HG02852 (cell line): ENCODE data around the gene TMEM240.
"Not testable (repeated sequence)": the region's sequence is repeated elsewhere in the genome, so short reads cannot be mapped to it uniquely, and the experiment has no call there.

Experiments
- ATAC-seq: cut with Tn5 transposase; IDR thresholded peaks from one replicate; pipeline ENCODE4 v1.9.1; 2021; ENCODE audit warnings: mild to moderate bottlenecking, moderate library complexity; ENCODE audit not compliant: unreplicated experiment

TMEM240 gene

DNA sequence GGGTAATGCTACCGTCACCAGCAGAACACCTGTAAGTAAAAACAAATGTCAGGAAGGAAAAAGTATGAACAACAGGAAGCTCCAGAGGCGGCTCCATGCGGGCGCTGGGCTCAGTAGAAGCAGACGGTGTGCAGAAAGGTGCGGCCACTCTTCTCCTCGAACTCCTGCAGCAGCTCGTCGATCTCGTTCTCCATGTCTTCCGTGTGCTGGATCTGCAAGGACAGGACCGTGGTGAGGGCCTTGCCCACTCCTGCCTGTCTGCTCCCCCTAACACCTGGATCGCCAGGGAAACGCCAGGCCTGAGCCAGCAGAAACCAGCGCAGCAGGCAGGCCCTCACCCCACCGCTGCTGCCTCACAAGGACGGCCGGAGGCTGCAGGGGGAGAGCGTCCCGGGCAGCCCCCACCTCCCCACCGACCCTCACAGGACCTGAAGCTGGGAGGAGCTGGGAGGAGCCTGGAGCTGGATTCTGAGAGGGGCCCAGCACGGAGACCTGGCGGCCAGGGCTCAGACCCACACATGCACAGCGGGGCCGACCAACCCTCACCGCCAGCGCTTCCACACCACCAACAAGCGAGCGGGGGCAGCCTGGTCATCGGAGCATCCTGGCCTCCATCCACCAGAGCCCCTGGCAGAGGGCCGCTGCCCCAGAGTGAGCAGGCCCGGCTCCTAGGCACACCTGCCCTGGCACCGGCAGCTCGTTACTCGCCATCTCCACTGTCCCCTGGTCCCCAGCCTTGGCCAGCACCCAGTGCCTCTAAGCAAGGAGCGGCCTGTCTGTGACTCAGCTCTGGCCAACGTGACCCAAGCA is 1.7 kb upstream of the TMEM240 start:
- no peak for ATAC-seq

DNA sequence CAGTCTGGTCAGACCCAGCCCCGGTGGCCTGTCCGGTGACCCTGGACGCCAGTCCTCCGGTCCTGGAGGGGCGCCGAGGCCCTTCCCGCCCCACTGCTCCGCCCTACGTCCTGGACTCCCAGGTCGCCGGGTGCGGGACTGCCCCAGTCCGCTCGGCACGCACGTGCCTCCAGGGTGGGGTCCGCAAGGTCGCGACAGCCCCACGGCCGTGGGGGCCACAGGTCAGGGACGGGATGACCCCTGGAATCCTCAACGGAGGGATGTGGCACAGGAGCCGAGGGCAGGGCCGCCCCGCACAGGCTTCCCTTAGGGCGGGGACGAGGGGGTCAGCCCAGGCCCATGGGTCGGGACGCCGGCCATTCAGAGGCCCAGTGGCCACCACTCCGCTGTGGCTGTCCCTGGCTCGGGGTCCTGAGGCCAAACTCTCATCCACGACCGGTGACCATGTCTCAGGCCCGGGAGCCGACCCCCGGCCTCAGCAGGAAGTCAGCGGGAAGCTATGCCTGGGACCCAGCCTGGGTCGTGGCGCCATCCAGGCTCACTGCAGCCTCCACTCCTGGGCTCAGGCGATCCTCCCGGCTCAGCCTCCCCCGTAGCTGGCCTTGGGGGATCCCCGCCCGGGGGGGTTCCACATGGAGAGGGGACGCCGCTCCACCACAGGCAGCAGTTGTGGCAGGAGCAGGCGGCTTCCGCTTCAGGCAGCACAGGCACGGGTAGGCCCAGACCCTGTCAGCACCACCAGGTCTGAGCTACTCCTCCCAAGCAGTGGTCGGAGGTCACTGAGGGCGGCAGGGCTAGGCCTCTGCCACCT is 599 bp upstream of the TMEM240 start:
- ATAC-seq: no peak

DNA sequence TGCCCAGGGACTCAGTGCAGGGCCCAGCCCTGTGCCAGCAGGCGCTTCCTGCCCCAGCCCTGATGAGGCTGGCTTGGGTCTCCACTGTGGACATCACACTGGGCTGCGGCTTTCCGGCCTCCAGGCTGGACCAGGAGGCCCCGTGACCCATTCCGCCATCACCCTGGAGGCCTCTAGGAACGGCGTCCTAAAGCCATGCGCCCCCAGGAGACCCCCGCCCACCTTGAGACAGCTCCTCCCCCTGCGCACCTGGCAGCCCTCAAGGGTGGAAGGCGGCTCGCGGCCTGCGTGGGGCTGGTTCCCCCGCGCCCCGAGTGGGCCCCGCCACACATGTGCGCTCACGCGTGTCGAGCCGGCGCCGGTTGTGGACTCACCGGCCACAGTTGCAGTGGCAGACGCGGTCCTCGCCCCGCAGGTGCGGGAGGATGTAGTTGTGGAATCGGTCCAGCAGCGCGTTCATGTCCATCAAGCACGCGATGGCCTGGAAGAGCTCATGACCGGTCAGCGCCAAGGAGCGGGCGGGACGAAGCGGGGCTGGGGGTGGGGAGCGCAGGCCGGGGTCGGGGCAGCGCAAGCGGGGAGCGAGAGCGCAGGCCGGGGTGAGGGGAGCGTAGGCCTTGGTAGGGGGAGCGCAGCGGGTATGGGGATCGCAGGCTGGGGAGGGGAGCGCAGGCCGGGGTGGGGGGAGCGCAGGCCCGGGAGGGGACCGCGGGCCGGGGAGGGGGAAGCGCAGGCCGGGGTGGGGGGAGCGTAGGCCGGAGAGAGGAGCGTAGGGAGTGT is 924 bp downstream of the TMEM240 start:
- no peak for ATAC-seq

DNA sequence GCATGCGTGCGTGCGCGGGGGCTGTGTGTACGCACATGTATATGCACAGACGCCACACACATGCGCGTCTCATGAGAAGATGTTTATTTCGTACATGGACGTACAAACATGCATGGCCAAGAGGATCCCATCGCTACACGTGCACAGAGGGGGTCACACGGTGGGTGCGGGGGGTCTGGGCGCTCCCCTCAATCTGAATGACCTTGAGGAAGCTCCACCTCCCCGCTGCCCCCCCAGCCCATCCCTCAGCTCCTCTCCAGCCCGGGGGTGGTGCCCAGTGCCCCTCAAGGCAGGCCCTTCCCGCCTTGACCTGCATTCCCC is 1.5 kb downstream of the TMEM240 start:
- ATAC-seq: no peak

DNA sequence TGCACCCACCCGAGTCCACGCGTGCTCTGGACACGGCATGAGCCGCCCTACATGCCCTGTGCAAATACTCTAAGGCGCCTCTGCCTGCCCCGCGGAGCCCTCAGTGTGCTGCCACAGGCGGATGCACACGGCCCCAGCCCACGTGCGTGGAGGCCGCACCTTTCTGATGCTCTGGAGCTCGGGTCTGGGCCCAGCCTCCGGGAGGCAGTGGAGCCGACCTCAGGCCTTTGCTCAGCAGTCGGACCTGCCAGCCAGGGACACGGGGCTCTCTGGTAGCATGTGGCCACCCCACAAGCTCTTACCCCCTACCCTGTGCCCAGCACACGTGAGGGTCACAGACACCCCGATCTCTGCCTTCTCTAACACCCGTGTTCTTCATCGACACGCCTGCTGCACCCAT is 2.1 kb downstream of the TMEM240 start:
- no peak for ATAC-seq

DNA sequence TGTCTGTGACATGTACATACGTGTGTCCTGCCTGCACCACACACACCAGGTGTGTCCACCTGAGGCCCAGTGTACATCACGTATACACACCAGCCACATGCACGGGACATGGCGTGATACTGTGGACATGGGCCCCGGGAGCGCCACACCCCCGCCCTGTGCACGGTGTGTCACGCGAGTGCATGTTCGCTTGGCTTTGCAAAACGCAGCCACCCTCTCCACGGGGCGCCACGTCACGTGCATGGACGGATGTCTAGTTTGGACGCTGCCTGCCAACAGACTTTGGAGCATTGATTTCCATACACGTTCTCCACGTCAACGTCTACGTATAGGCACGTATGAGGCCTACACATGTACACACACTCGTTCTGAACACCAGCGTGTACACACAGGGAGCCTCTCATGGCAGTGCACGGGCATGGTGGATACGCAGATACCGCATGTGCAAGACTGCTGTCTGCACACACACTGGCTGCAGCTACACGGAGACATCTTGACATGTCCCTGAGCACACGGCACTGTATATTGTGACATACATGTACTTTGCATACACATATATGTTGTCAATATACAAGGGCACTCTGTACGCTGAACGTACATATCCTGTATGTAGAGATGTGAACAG is 2.7 kb downstream of the TMEM240 start:
- no peak for ATAC-seq

DNA sequence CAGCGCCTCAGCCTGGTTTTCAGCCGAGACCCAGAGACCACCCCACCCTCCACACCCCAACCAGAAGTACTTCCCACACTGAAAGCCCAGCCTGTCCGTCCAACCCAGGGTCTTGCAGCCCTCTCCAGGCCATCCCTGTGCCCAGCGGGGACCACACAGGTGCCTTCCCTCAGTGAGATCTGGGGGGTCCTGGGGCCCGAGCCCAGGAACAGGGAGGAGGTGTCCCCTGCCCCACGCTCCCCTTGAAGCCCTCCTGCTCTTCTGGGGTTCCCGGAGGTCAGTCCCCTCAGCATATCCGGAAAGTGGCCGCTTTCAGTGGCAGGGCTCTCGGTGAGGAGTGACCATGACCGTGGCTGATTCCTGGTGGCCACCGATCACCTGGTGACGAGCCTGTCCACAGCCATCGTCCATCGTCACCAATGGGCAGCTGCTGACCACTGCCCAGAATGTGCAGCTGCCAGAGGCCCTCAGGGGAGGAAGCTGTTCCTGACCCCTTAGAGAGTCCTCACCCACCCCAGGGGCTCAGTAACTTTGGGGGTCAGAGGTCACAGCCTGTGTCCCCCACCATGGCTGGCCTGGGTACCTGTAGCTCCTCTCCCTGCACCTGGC is 3.4 kb downstream of the TMEM240 start:
- ATAC-seq: no peak

DNA sequence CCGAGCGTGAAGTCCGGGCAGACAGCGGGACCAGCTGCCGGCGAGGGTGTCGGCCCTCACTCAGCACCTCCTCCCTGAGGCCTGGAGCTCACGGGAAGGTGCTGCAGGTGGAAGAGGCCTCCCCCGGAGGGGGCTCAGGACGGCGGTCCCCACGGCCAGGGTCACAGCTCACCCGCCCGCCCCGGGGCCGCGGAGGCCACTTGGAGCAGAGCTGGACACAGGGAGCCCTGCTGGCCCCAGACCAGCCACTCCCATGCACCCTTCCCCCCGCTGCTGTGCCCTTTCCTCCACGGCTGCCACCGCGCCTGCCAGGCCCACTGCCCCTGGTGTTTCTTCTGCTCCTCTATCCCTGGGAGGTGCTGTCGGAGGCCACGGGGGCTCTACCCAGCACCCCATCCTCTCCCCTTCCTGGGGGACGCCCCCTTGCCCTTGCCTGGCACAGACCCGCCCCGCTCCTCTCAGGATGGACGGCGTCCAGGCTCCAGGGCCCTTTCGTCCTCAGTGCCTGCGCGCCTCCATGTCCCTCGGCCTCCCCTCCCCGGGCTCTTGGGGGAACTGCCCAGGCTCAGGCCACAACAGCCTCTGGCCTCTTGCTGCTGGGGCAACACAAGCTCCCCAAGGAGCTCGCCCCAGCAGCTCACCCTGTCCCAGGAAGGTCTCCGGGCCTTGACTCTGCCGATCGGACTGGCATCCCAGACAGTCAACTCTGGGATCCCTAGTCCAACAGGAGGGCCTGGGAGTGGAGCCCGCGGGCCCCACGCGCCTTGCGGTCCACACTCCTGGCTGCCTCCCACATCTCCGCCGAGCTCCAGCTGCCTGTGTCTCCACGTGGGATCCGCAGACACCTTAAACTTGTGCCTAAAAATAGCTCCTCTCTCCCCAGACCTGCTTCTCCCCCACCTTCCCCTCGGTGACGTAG is 4.1 kb downstream of the TMEM240 start:
- no peak for ATAC-seq

DNA sequence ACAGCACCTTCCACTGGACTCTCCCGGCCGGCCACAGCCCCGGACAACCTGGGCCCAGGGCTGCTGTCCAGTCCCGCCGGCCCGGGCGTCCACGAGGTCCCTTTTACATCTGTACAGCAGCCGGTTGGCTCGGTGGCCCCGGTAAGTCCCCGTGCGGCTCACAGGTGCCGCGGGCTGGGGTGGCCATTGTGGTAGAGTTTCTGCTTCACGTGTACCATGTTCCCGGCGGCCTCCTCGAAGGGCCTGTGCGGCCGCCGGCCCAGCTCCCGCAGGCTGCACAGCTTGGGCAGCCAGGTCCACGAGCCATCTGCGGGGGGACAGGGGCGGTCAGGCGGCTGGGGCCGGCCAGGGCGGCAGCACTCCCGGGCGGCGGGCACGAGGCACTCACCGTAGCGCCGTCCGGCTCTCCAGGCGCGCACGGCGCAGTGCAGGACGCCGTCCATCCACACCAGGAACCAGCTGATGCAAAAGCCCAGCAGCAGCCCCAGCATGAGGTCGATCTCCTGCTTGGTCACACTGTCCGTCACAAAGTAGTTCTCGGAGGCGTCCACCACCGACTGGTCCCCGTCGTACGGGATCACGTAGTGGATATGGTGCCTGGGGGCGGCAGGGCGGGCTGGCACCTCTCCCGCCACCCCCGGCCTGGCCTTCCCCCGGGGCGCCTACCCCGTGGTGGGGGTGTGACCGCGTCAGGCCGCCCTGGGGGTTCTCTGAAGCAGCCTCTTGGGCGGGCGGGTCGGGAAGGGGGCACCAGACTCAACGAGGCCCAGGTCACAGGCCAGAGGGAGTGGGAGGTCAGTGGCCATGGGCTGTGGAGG is 5.0 kb downstream of the TMEM240 start:
- ATAC-seq: no peak

DNA sequence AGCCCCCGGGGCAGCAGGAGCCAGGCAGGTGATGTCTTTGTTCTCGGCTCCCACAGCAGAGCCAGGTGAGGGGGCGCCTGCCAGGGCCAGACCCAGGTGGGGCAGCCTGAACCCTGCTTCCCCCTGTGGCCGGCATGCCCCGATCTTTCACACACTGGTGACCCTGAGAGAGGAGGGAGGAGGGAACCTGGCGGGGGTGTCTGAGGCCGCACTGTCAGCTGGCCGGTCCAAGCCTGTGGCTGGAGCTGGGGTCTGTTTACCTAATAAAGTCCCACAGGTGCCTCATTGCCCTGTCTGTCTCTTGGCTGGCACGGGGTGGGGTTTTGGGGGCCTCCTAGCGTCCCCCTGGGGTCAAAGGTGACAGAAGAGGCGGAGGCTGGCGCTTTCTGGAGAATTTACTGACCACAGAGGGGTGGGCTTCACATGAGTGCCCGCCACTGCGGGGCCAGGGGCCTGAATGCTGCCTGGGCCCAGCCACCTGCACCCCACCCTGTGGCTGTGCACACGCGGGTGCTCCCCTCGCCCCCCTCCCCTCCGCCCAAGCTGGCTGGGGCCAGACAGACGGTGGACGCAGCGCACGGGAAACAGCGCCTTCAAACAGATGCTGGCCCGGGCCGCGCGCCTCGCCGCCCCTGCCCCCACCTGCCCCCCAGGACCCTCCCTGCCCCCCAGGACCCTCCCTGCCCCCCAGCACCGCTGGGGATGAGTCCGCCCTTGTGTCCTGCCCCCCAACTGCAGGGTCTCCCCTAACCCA is 5.8 kb downstream of the TMEM240 start:
- no peak for ATAC-seq

DNA sequence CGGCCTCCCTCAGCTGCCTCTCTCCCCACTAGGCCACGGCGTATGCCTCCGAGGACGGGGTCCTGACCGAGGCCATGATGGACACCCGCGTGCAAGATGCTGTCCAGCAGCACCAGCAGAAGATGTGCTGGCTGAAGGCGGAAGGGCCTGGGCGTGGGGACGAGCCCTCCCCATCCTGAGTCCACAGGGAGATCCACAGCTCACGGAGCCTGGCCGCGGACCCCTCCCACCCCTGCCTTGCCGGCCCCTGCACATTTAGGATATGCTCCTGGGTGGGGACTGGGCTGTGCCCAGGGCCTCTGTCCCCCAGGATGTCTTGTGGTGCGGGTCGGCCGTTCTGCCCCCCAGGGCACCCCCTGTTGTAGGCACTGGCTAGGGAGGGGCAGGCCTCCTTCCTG is 6.5 kb downstream of the TMEM240 start:
- ATAC-seq: not testable (repeated sequence)

DNA sequence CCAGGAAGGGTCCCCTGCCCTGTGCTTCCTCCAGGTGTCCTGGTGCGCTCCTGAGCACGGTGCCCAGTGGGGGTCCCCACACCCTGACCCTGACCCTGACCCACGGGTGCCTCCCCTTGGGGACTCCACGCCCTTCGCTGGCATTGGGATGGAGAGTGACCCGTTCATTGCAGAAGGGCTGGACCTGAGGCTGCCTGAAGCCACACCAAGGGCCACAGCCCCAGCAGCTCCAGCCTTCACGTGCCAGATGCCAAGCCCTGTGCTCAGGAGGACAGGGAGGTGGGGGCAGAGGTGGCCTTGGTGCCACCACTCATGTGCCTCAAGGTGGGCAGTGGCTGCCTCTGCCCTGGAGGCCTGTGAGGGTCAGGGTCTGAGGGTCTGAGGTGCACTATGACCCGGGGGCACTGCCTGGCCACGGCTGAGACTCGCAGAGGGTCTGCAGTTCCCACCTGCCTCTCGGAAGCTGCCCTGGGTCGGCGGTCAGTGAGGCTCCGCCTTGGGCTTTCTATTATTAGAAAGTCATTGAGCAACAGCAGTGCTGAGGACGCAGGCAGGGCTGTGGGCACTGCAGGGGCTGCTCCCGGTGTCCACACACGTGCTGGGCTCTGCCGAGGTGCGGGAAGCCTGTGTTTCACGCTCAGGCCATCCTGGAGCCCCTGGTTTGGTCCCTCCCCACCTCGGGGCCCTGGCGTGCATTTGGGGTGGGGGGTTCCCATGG is 7.1 kb downstream of the TMEM240 start:
- ATAC-seq: not testable (repeated sequence)

DNA sequence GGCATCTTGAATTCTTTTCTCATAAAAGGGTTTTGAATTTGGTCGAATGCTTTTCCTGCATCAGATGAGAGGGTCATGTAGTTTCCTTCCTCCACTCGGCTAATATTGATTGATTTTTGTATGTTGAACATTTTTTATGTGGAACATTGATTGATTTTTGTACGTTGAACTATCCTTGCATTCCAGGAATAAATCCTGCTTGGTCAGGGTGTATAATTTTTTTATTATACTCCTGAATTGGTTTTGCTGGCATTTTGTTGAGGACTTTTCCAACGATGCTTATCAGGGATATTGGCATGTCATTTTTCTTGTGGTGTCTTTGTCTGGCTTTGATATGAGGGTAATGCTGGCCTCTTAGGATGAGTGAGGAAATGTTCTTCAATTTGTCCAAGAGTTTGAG is 8.5 kb downstream of the TMEM240 start:
- no peak for ATAC-seq

DNA sequence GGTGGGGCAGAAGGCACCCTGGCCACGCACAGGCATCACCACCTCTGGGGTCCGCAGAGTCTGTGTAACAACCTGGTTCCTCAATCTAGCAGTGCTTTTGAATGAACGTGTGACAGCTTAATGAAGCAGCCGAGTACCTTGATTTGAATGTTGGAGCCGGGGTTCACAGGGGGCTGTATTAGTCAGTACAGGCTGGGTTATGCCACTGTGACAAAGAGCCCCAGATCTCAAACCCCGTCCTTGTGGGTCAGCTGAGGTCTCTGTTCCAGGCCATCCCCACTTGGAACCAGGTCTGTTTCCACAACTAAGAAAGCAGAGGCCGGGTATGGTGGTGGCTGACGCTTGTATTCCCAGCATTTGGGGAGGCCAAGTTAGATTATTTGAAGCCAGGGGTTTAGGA is 10.5 kb downstream of the TMEM240 start:
- no peak for ATAC-seq

DNA sequence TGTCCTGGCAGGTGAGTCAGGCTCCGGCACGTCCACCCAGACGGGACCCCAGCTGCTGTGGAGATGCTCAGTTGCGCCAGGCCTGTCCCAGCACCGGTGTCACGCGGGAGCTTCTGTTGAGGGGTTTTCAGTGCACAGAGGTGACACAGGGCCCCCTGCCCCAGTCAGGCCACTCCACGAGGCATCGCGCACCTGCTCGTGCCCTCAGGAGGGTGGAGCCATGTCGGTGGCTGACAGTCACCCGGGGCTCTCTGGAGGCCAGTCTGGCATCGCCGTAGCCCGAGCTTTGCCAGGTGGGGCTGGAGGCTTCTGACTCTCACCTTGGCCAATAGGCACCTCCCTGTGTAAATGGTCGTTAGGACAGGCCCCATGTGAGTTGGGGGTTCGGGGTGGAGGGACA is 11.1 kb downstream of the TMEM240 start:
- no peak for ATAC-seq

DNA sequence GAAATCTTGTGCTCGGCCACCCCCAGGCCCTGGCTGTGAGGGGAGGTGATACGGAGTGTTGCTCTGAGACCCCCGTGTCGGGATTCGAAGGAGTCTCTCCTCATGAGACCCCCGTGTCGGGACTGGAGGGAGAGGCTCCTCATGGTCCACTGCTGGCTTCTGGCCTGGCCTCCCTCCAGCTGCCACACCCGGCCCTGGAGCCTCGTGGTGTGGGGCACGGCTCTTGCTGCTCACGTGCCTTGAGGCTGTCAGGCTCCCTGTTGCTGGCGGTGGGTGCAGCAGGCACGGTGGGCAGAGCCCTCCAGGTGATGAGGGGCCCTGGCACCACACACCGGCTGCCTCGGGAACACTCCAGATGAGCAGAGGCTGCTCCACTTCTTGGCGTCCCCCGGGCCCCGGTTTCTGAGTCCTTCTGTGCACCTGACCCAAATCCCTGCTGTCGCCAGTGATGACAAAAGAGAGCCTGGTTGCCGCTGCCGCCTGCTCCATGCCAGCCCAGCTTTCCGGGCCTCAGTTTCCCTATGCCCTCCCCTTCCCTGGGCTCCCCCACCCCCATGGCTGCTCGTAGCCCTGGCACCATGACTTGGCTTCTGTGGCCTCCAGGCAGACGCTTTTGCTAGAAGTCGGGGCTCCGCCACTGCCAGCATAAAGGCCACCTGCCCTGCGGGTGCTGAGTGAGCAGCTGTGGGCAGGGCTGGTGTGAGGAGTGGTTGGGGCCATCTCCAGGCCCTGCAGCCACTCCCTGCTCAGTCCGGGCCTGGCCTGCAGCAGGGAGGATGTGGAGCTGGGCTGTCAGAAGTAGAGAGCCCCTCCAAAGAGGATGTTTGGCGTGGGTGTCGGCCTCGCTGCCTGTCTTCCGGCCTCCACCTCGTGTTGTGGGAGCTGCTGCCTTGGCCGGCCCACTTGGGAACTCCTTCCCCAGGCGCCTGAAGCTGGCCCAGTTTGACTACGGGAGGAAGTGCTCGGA is 11.8 kb downstream of the TMEM240 start:
- ATAC-seq: no peak
